Measurements from ENCODE around the gene DHRSX. TPM values are rescaled to one million over a fixed set of nuclear protein-coding genes. Genes with fewer than 3 reads are reported as not detected.
"Not testable (repeated sequence)": the region's sequence is repeated elsewhere in the genome, so short reads cannot be mapped to it uniquely, and the experiment has no call there.

Gene DHRSX
- total and polyA plus RNA-seq, 2 donors (not counting 3 experiments of a cell fraction or from before 2014, with no cell fraction given), result 27.1 to 37.7 TPM

- H3K36me3 ChIP-seq (ENCODE audit: control insufficient read depth in 2 of 2, extremely low read depth in 1 of 2, insufficient read depth in 2 of 2, low read length in 2 of 2), result no peaks in the 10 kb centered on the region
- H3K9me3 ChIP-seq (replicated peaks; ENCODE audit: control insufficient read depth, insufficient read depth, low read length), result no peaks in the 10 kb centered on the region
- DNase-seq (ENCODE audit: low read depth, low spot score) (no peak), FAIRE-seq (no peak)
- intact Hi-C loops (cut with micrococcal nuclease), result no loop called here
- no peaks in the 10 kb centered on the region for H3K9me1 ChIP-seq (replicated peaks; ENCODE audit: control insufficient read depth, extremely low read depth, insufficient read depth, low read length)
- H3K27me3 ChIP-seq (ENCODE audit: control insufficient read depth in 2 of 2, insufficient read depth in 2 of 2, low read length in 2 of 2), result no peaks in the 10 kb centered on the region
- H3K27ac ChIP-seq (ENCODE audit: insufficient read depth, low read depth, low read length), result no peak overlapping the region
- no peak overlapping the region for H3K4me3 ChIP-seq (replicated peaks in 1 of 3; ENCODE audit: insufficient read depth in 1 of 3, low read depth in 1 of 3, low read length in 3 of 3)
- no peak for TF ChIP-seq MYC (IDR thresholded peaks at IDR 0.05; ENCODE audit: low read depth, low read length)
- no peak for TF ChIP-seq GATA2 (IDR thresholded peaks at IDR 0.05; ENCODE audit: insufficient read depth, insufficient read length, low read depth, low read length)
- TF ChIP-seq POLR2A (IDR thresholded peaks at IDR 0.05; ENCODE audit: low read depth, low read length), result no peak
- TF ChIP-seq CTCF (IDR thresholded peaks at IDR 0.05; ENCODE audit: extremely low read depth in 1 of 2, insufficient read depth in 1 of 2, low read depth in 1 of 2, low read length in 2 of 2), result no peak
- no peak for TF ChIP-seq JUN (IDR thresholded peaks at IDR 0.05; ENCODE audit: borderline replicate concordance, insufficient read depth, insufficient read length, low read depth)
- TF ChIP-seq POLR2AphosphoS5 (IDR thresholded peaks at IDR 0.05; ENCODE audit: insufficient read depth, low read depth, low read length), result no peak
- TF ChIP-seq EZH2 (IDR thresholded peaks at IDR 0.05; ENCODE audit: borderline replicate concordance, low read depth, low read length, severe bottlenecking), result no peak
- no peak for TF ChIP-seq FOS (IDR thresholded peaks at IDR 0.05; ENCODE audit: borderline replicate concordance, insufficient read depth, low read length)
- no peak for TF ChIP-seq MAX (IDR thresholded peaks at IDR 0.05; ENCODE audit: insufficient read depth, insufficient read length)
- H3K4me2 ChIP-seq (ENCODE audit: insufficient read depth, low read length), result no peak overlapping the region
- BruUV-seq (replicated peaks), result no TSS peak
- no peaks in the 10 kb centered on the region for H3K79me2 ChIP-seq (ENCODE audit: control insufficient read depth, insufficient read depth, low read length)
- H3K4me1 ChIP-seq (ENCODE audit: control insufficient read depth, extremely low read depth, insufficient read depth, low read length), result no peaks in the 10 kb centered on the region
- ChIA-PET CTCF (no interaction called here), POLR2A (no interaction called here)
- no peak overlapping the region for H2AFZ ChIP-seq (ENCODE audit: low read depth, low read length)
- H3K9ac ChIP-seq (replicated peaks; ENCODE audit: extremely low read depth, insufficient read depth, low read length), result no peak overlapping the region
- dilution Hi-C loops (cut with MboI; ENCODE audit: extremely low pct_ligation_motif_present, low sequenced_read_pairs), result no loop called here
- no peaks in the 10 kb centered on the region for H4K20me1 ChIP-seq (replicated peaks; ENCODE audit: control insufficient read depth, extremely low read depth, insufficient read depth, low read length)
Observed at GRCh38 chrX:2313864-2314640, 186.7 kb downstream of the DHRSX start.

GRCh38 chrX:2312061-2312591, 188.7 kb downstream of the DHRSX start:
- H3K4me1 ChIP-seq (ENCODE audit: control insufficient read depth, extremely low read depth, insufficient read depth, low read length); H3K36me3 ChIP-seq (ENCODE audit: control insufficient read depth in 2 of 2, extremely low read depth in 1 of 2, insufficient read depth in 2 of 2, low read length in 2 of 2); H3K9me3 ChIP-seq (replicated peaks; ENCODE audit: control insufficient read depth, insufficient read depth, low read length); H3K9ac ChIP-seq (replicated peaks; ENCODE audit: extremely low read depth, insufficient read depth, low read length); dilution Hi-C loops (cut with MboI; ENCODE audit: extremely low pct_ligation_motif_present, low sequenced_read_pairs); CTCF ChIA-PET; H4K20me1 ChIP-seq (replicated peaks; ENCODE audit: control insufficient read depth, extremely low read depth, insufficient read depth, low read length); H3K4me3 ChIP-seq (replicated peaks in 1 of 3; ENCODE audit: insufficient read depth in 1 of 3, low read depth in 1 of 3, low read length in 3 of 3); H3K4me2 ChIP-seq (ENCODE audit: insufficient read depth, low read length); H3K79me2 ChIP-seq (ENCODE audit: control insufficient read depth, insufficient read depth, low read length); POLR2A ChIA-PET; H3K27me3 ChIP-seq (ENCODE audit: control insufficient read depth in 2 of 2, insufficient read depth in 2 of 2, low read length in 2 of 2); H3K9me1 ChIP-seq (replicated peaks; ENCODE audit: control insufficient read depth, extremely low read depth, insufficient read depth, low read length); intact Hi-C loops (cut with micrococcal nuclease); DNase-seq (ENCODE audit: low read depth, low spot score); H3K27ac ChIP-seq (ENCODE audit: insufficient read depth, low read depth, low read length); FAIRE-seq; BruUV-seq (replicated peaks); H2AFZ ChIP-seq (ENCODE audit: low read depth, low read length): not testable (repeated sequence)

All from endothelial cell of umbilical vein (primary cell).